ENCODE measurements around the gene ICAM2.

ICAM2 gene

GRCh38 chr17:63960006-63960405 lies 60.4 kb downstream of the ICAM2 start:
- H3K4me3 ChIP-seq (ENCODE audit: low read depth, low read length) = no peak overlapping the region
- no peak for DNase-seq (ENCODE audit: low read depth)

- H3K4me3 ChIP-seq (ENCODE audit: low read depth, low read length) = no peak overlapping the region
- no peak for DNase-seq (ENCODE audit: low read depth)
Measured at GRCh38 chr17:63956296-63956920, 64.0 kb downstream of the ICAM2 start.

GRCh38 chr17:63955791-63956190 lies 64.6 kb downstream of the ICAM2 start:
- no peak for DNase-seq (ENCODE audit: low read depth)
- H3K4me3 ChIP-seq (ENCODE audit: low read depth, low read length) = no peak overlapping the region

- no peak overlapping the region for H3K4me3 ChIP-seq (ENCODE audit: low read depth, low read length)
- DNase-seq (ENCODE audit: low read depth) = no peak
Measured at GRCh38 chr17:63955232-63955631, 65.2 kb downstream of the ICAM2 start.

GRCh38 chr17:63954402-63955063 lies 65.9 kb downstream of the ICAM2 start:
- DNase-seq (ENCODE audit: low read depth) = no peak

More at GRCh38 chr17:63954402-63955063, 65.9 kb downstream of the ICAM2 start:
- H3K4me3 ChIP-seq (ENCODE audit: low read depth, low read length) = no peak overlapping the region
